Nephron progenitor cell (in vitro differentiated cells): ENCODE measurements around the gene VEZT.

ENCODE experiments used
- DNase-seq: peaks from one replicate; pipeline ENCODE4 v3.0.0; 2021
- H3K27ac Mint-ChIP-seq: 2 replicates; pipeline ENCODE4 v1.8.0; 2021; ENCODE audit warnings: mild to moderate bottlenecking, moderate library complexity, mixed read lengths
- H3K27me3 Mint-ChIP-seq: 2 replicates; pipeline ENCODE4 v1.8.0; 2021; ENCODE audit warnings: mild to moderate bottlenecking, low read depth, mixed read lengths; ENCODE audit not compliant: poor library complexity
- H3K36me3 Mint-ChIP-seq: 2 replicates; pipeline ENCODE4 v1.8.0; 2021; ENCODE audit warnings: low read depth, mixed read lengths
- H3K4me1 Mint-ChIP-seq: 2 replicates; pipeline ENCODE4 v1.8.0; 2021; ENCODE audit warnings: mixed read lengths
- H3K4me3 Mint-ChIP-seq: 2 replicates; pipeline ENCODE4 v1.8.0; 2021; ENCODE audit warnings: mild to moderate bottlenecking, moderate library complexity, mixed read lengths
- H3K9me3 Mint-ChIP-seq: 2 replicates; pipeline ENCODE4 v1.8.0; 2021; ENCODE audit warnings: mild to moderate bottlenecking, moderate library complexity, mixed read lengths
- CTCF ChIP-seq: fragments of 200-600 bp; sonication (generic); IDR thresholded peaks from 2 replicates; pipeline ENCODE4 v1.5.0; 2021; ENCODE audit warnings: antibody characterized with exemption

Gene VEZT

GRCh38 chr12:95244350-95244749 lies 26.7 kb downstream of the VEZT start:
- Mint-ChIP-seq H3K27ac (peak overlapping the region; percentile 84), H3K27me3 (no peaks in the 10 kb centered on the region), H3K9me3 (peaks cover 4% of the 10 kb centered on the region), H3K4me1 (peaks cover 34% of the 10 kb centered on the region), H3K4me3 (no peak overlapping the region), H3K36me3 (peaks cover 52% of the 10 kb centered on the region)
- no peak for TF ChIP-seq CTCF
- no peak for DNase-seq

GRCh38 chr12:95248095-95248494 lies 30.5 kb downstream of the VEZT start:
- H3K4me1 Mint-ChIP-seq, result peaks cover 60% of the 10 kb centered on the region
- H3K36me3 Mint-ChIP-seq, result peaks cover 43% of the 10 kb centered on the region
- DNase-seq, result no peak
- no peaks in the 10 kb centered on the region for H3K9me3 Mint-ChIP-seq
- TF ChIP-seq CTCF, result no peak
- no peaks in the 10 kb centered on the region for H3K27me3 Mint-ChIP-seq
- peak overlapping the region; percentile 91 for H3K27ac Mint-ChIP-seq
- no peak overlapping the region for H3K4me3 Mint-ChIP-seq

GRCh38 chr12:95248604-95249360 lies 31.2 kb downstream of the VEZT start:
- no peaks in the 10 kb centered on the region for H3K27me3 Mint-ChIP-seq
- no peaks in the 10 kb centered on the region for H3K9me3 Mint-ChIP-seq
- H3K4me1 Mint-ChIP-seq, result peaks cover 60% of the 10 kb centered on the region
- TF ChIP-seq CTCF, result no peak
- H3K36me3 Mint-ChIP-seq, result peaks cover 43% of the 10 kb centered on the region
- peak overlapping the region; percentile 91 for H3K27ac Mint-ChIP-seq
- H3K4me3 Mint-ChIP-seq, result peak overlapping the region; percentile 68
- DNase-seq, result no peak

DNA sequence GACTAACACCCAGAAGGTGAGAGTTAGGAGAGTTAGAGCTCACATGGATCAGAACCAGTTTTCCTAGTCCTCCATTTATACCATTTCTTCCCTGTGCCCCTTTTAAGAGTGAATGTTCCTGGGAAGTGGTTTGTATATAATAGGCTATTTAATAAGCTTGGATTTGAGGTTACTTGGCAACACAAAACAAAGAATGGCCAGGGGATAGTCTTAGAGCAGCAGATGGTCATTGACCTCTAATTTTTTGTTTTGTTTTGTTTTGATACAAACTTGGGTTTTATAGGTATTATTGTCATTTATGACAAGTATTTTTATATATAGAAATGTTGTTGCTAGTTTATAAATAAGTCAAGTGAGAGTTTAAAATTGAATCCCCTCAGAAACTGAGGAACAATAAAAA lies 35.8 kb downstream of the VEZT start:
- H3K27ac Mint-ChIP-seq, result no peak overlapping the region
- no peaks in the 10 kb centered on the region for H3K27me3 Mint-ChIP-seq
- no peak for DNase-seq
- H3K9me3 Mint-ChIP-seq, result no peaks in the 10 kb centered on the region
- no peak for TF ChIP-seq CTCF
- peaks cover 40% of the 10 kb centered on the region for H3K4me1 Mint-ChIP-seq
- no peak overlapping the region for H3K4me3 Mint-ChIP-seq
- H3K36me3 Mint-ChIP-seq, result peaks cover 49% of the 10 kb centered on the region

GRCh38 chr12:95257541-95257940 lies 39.9 kb downstream of the VEZT start:
- no peak overlapping the region for H3K4me3 Mint-ChIP-seq
- H3K36me3 Mint-ChIP-seq, result peaks cover 44% of the 10 kb centered on the region
- H3K27me3 Mint-ChIP-seq, result no peaks in the 10 kb centered on the region
- H3K27ac Mint-ChIP-seq, result no peak overlapping the region
- no peak for TF ChIP-seq CTCF
- no peak for DNase-seq
- H3K9me3 Mint-ChIP-seq, result no peaks in the 10 kb centered on the region
- peaks cover 5% of the 10 kb centered on the region for H3K4me1 Mint-ChIP-seq

DNA sequence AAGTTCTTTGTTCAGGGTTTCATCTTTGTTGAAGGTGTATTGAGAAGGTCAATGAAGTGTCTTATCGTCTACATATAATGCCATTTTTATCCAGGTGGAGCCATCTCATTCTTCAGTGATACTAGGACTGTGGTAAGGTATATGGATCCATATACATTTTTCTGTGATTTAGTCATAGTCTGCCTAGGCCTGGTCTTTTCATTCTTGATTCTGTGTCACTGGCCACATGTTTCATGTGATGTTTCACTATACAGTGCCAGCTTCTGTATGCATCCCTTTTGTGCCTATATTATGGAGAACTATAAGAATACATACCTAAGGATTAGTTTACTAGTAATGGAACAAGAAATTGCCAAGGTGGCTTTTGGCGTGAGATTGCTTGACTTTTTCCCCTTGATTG lies 40.5 kb downstream of the VEZT start:
- H3K9me3 Mint-ChIP-seq, result no peaks in the 10 kb centered on the region
- H3K27me3 Mint-ChIP-seq, result no peaks in the 10 kb centered on the region
- no peak overlapping the region for H3K27ac Mint-ChIP-seq

More for the DNA sequence above, 40.5 kb downstream of the VEZT start:
- H3K4me1 Mint-ChIP-seq, result peaks cover 11% of the 10 kb centered on the region
- DNase-seq, result no peak
- no peak for TF ChIP-seq CTCF
- no peak overlapping the region for H3K4me3 Mint-ChIP-seq
- H3K36me3 Mint-ChIP-seq, result peaks cover 44% of the 10 kb centered on the region
